HCT116 (cell line): ENCODE measurements around the gene KCNJ10. TPM values are rescaled to one million over a fixed set of nuclear protein-coding genes. Genes with fewer than 3 reads are reported as not detected.

ENCODE experiments used
- ATAC-seq: fragments of 200-7000 bp; cut with Tn5 transposase; 2 replicates; pipeline ENCODE4 v1.9.1; 2020; ENCODE audit warnings: mild to moderate bottlenecking, moderate library complexity
- BruUV-seq: library from RNA; stranded (reverse); fragments of 400-500 nt; replicated peaks from 2 replicates; lab custom pipeline; 2021; lab: Mats Ljungman, UMichigan
- CTCF ChIA-PET: fragments of 300-600 bp; sonication (Branson Sonifier 250); formaldehyde crosslinking; loops from one replicate; lab custom pipeline; 2021; ENCODE audit warnings: antibody characterized with exemption; lab: Charles Lee
- POLR2A ChIA-PET: fragments of 300-600, 350-600 bp; sonication (Branson Sonifier 250); formaldehyde crosslinking; loops from one replicate; lab custom pipeline; 2021; ENCODE audit warnings: antibody characterized with exemption; lab: Charles Lee
- RAD21 ChIA-PET, 2 experiments: fragments of 300-600 bp; sonication (Branson Sonifier 250); formaldehyde crosslinking; loops; one replicate each; lab custom pipeline; 2023; ENCODE audit warnings: low total read pairs in 2 of 2; ENCODE audit not compliant: uncharacterized antibody in 2 of 2, unreplicated experiment in 2 of 2, low non-redundant PET in 1 of 2; lab: Charles Lee
- DNase-seq: peaks from one replicate; pipeline ENCODE4 v3.0.0-alpha.2; 2010; ENCODE audit warnings: low read depth, low spot score
- H2AFZ ChIP-seq: fragments of 200-600 bp; shearing (Covaris generic), sonication (generic); 2 replicates; pipeline ENCODE4 v1.6.1; 2017; ENCODE audit warnings: low read depth, mixed run types, mixed read lengths, antibody characterized with exemption, low read length; ENCODE audit not compliant: poor library complexity, severe bottlenecking
- H3K27ac ChIP-seq: 2 replicates; pipeline ENCODE4 v1.5.1; 2012; ENCODE audit warnings: low read depth, low read length
- H3K27me3 ChIP-seq: fragments of 200-600 bp; sonication (generic); 2 replicates; pipeline ENCODE4 v1.6.1; 2016; ENCODE audit warnings: mixed run types, low read length, mixed read lengths; ENCODE audit not compliant: insufficient read depth
- H3K36me3 ChIP-seq, 2 experiments: fragments of 200-500 bp in 1 of 2; fragments of 200-600 bp in 1 of 2; sonication (Bioruptor generic) in 1 of 2; sonication (generic) in 1 of 2; 2 replicates each; pipeline versions ENCODE4 v1.5.1 to v1.6.1; 2014 to 2016; ENCODE audit warnings: low read length in 2 of 2, inconsistent platforms in 1 of 2, mixed read lengths in 1 of 2, mixed run types in 1 of 2; ENCODE audit not compliant: insufficient read depth in 2 of 2, control insufficient read depth in 1 of 2
- H3K4me1 ChIP-seq, 2 experiments: fragments of 200-600 bp in 1 of 2; sonication (generic) in 1 of 2; 2 replicates each; pipeline versions ENCODE4 v1.5.1 to v1.6.1; 2012 to 2017; ENCODE audit warnings: low read length in 2 of 2, inconsistent platforms in 1 of 2, mild to moderate bottlenecking in 1 of 2, mixed read lengths in 1 of 2, mixed run types in 1 of 2, moderate library complexity in 1 of 2; ENCODE audit not compliant: insufficient read depth in 2 of 2, control insufficient read depth in 1 of 2
- H3K4me2 ChIP-seq: fragments of 200-600 bp; sonication (generic); 2 replicates; pipeline ENCODE4 v1.6.1; 2017; ENCODE audit warnings: mixed run types, low read length, mixed read lengths
- H3K4me3 ChIP-seq, 2 experiments: fragments of 200-600 bp in 1 of 2; sonication (generic) in 1 of 2; replicated peaks in 1 of 2; 2 replicates each; pipeline ENCODE4 v1.5.1; 2011 to 2016; ENCODE audit warnings: low read length in 2 of 2, control low read depth in 1 of 2, low read depth in 1 of 2, mild to moderate bottlenecking in 1 of 2, mixed read lengths in 1 of 2, mixed run types in 1 of 2
- H3K79me2 ChIP-seq: fragments of 200-600 bp; sonication (generic); 2 replicates; pipeline ENCODE4 v1.6.1; 2017; ENCODE audit warnings: mild to moderate bottlenecking, mixed run types, low read length, moderate library complexity, mixed read lengths; ENCODE audit not compliant: insufficient read depth
- H3K9ac ChIP-seq: fragments of 200-600 bp; sonication (generic); 2 replicates; pipeline ENCODE4 v1.6.1; 2016; ENCODE audit warnings: low read length, mixed read lengths
- H3K9me2 ChIP-seq: fragments of 200-600 bp; sonication (generic), shearing (Covaris generic); 2 replicates; pipeline ENCODE4 v1.6.1; 2017; ENCODE audit warnings: mixed run types, mild to moderate bottlenecking, moderate library complexity; ENCODE audit not compliant: insufficient read depth
- H3K9me3 ChIP-seq, 2 experiments: fragments of 200-500 bp in 1 of 2; fragments of 200-600 bp in 1 of 2; sonication (Bioruptor generic) in 1 of 2; sonication (generic) in 1 of 2; 2 replicates each; pipeline ENCODE4 v1.6.1; 2014 to 2017; ENCODE audit warnings: low read length in 2 of 2, mixed read lengths in 2 of 2, inconsistent platforms in 1 of 2, low read depth in 1 of 2, mild to moderate bottlenecking in 1 of 2, mixed run types in 1 of 2, moderate library complexity in 1 of 2; ENCODE audit not compliant: control insufficient read depth in 1 of 2, insufficient read depth in 1 of 2
- H4K20me1 ChIP-seq: fragments of 200-600 bp; sonication (generic), shearing (Covaris generic); 2 replicates; pipeline ENCODE4 v1.6.1; 2017; ENCODE audit warnings: mixed run types, mild to moderate bottlenecking, moderate library complexity; ENCODE audit not compliant: insufficient read depth
- ATF3 ChIP-seq: IDR thresholded peaks from 2 replicates; pipeline ENCODE4 v1.6.1; 2012
- CEBPB ChIP-seq: IDR thresholded peaks from 2 replicates; pipeline ENCODE4 v1.6.1; 2012; ENCODE audit warnings: low read depth
- EZH2 ChIP-seq: fragments of 200-600 bp; sonication (generic); IDR thresholded peaks from 2 replicates; pipeline ENCODE4 v1.6.1; 2017; ENCODE audit warnings: antibody characterized with exemption, mixed run types
- EZH2phosphoT487 ChIP-seq: fragments of 200-600 bp; IDR thresholded peaks from 2 replicates; pipeline ENCODE4 v1.6.1; 2018; ENCODE audit warnings: antibody characterized with exemption, borderline replicate concordance
- FOSL1 ChIP-seq: IDR thresholded peaks from 2 replicates; pipeline ENCODE4 v1.6.1; 2012; ENCODE audit warnings: low read depth
- POLR2A ChIP-seq: IDR thresholded peaks from 2 replicates; pipeline ENCODE4 v1.7.0; 2011; ENCODE audit warnings: borderline replicate concordance; ENCODE audit not compliant: insufficient read depth, insufficient read length; ENCODE audit errors: extremely low read depth
- POLR2AphosphoS5 ChIP-seq: IDR thresholded peaks from 2 replicates; pipeline ENCODE4 v1.6.1; 2011; ENCODE audit warnings: mild to moderate bottlenecking, low read depth, low read length, moderate library complexity
- RAD21 ChIP-seq: IDR thresholded peaks from 2 replicates; pipeline ENCODE4 v1.6.1; 2012; ENCODE audit warnings: low read depth, mild to moderate bottlenecking
- SP1 ChIP-seq: IDR thresholded peaks from 2 replicates; pipeline ENCODE4 v1.6.1; 2012; ENCODE audit warnings: low read depth
- intact Hi-C: fragments of 100-400 bp; cut with micrococcal nuclease; formaldehyde crosslinking; loops from 2 replicates; pipeline ENCODE4 v1.10.0; 2022
- total RNA-seq: library from RNA; stranded (reverse); gene quantifications from one replicate; pipeline ENCODE4 v1.2.1, GENCODE V29; 2021; ENCODE audit not compliant: unreplicated experiment
- TF ChIP-seq, protein P1 (sequence below): IDR thresholded peaks from 2 replicates; pipeline ENCODE4 v1.6.1; 2012; ENCODE audit warnings: low read depth
- TF ChIP-seq, protein P2 (sequence below), 3 experiments: fragments of 200-600 bp in 1 of 3; sonication (generic) in 1 of 3; IDR thresholded peaks in 2 of 3; conservative IDR thresholded peaks in 1 of 3; 2 replicates each; pipeline ENCODE4 v1.5.1; 2012 to 2017; ENCODE audit warnings: low read depth in 2 of 3, low read length in 2 of 3, antibody characterized with exemption in 1 of 3, borderline replicate concordance in 1 of 3, control low read depth in 1 of 3, mild to moderate bottlenecking in 1 of 3, mixed read lengths in 1 of 3, mixed run types in 1 of 3, moderate library complexity in 1 of 3; ENCODE audit not compliant: insufficient read depth in 1 of 3

The KCNJ10 gene
- total RNA-seq, 1 experiment from 2014 or later, result 0.57 TPM

GRCh38 chr1:160071289-160071688 is 1.3 kb upstream of the KCNJ10 start:
- Histone ChIP-seq H3K9me3 (no peaks in the 10 kb centered on the region), H3K36me3 (no peaks in the 10 kb centered on the region), H3K9ac (no peak overlapping the region), H3K9me2 (no peaks in the 10 kb centered on the region), H3K4me3 (no peak overlapping the region), H3K4me2 (no peak overlapping the region), H3K27me3 (no peaks in the 10 kb centered on the region), H4K20me1 (no peaks in the 10 kb centered on the region), H3K27ac (no peak overlapping the region), H3K79me2 (no peaks in the 10 kb centered on the region), H2AFZ (no peak overlapping the region), H3K4me1 (peaks cover 0 to 13% of the 10 kb centered on the region in 2 experiments; a peak in 1 of 4 replicates)
- TF ChIP-seq, protein P1, sequence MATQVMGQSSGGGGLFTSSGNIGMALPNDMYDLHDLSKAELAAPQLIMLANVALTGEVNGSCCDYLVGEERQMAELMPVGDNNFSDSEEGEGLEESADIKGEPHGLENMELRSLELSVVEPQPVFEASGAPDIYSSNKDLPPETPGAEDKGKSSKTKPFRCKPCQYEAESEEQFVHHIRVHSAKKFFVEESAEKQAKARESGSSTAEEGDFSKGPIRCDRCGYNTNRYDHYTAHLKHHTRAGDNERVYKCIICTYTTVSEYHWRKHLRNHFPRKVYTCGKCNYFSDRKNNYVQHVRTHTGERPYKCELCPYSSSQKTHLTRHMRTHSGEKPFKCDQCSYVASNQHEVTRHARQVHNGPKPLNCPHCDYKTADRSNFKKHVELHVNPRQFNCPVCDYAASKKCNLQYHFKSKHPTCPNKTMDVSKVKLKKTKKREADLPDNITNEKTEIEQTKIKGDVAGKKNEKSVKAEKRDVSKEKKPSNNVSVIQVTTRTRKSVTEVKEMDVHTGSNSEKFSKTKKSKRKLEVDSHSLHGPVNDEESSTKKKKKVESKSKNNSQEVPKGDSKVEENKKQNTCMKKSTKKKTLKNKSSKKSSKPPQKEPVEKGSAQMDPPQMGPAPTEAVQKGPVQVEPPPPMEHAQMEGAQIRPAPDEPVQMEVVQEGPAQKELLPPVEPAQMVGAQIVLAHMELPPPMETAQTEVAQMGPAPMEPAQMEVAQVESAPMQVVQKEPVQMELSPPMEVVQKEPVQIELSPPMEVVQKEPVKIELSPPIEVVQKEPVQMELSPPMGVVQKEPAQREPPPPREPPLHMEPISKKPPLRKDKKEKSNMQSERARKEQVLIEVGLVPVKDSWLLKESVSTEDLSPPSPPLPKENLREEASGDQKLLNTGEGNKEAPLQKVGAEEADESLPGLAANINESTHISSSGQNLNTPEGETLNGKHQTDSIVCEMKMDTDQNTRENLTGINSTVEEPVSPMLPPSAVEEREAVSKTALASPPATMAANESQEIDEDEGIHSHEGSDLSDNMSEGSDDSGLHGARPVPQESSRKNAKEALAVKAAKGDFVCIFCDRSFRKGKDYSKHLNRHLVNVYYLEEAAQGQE, result no peak
- TF ChIP-seq FOSL1 (no peak), POLR2A (no peak), CEBPB (no peak), EZH2phosphoT487 (no peak), RAD21 (no peak), EZH2 (no peak), ATF3 (no peak), POLR2AphosphoS5 (no peak), SP1 (no peak)
- TF ChIP-seq, protein P2, sequence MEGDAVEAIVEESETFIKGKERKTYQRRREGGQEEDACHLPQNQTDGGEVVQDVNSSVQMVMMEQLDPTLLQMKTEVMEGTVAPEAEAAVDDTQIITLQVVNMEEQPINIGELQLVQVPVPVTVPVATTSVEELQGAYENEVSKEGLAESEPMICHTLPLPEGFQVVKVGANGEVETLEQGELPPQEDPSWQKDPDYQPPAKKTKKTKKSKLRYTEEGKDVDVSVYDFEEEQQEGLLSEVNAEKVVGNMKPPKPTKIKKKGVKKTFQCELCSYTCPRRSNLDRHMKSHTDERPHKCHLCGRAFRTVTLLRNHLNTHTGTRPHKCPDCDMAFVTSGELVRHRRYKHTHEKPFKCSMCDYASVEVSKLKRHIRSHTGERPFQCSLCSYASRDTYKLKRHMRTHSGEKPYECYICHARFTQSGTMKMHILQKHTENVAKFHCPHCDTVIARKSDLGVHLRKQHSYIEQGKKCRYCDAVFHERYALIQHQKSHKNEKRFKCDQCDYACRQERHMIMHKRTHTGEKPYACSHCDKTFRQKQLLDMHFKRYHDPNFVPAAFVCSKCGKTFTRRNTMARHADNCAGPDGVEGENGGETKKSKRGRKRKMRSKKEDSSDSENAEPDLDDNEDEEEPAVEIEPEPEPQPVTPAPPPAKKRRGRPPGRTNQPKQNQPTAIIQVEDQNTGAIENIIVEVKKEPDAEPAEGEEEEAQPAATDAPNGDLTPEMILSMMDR (IDR thresholded peaks at IDR 0.05 in 2 of 3, conservative IDR thresholded peaks at IDR 0.05 in 1 of 3; ENCODE audit: borderline replicate concordance in 1 of 3, insufficient read depth in 1 of 3, low read depth in 2 of 3, low read length in 2 of 3), result no peak
- POLR2A ChIA-PET, result no interaction called here
- ATAC-seq (no peak), DNase-seq (no peak)
- CTCF ChIA-PET, result interaction anchor here (1.2 to 2.0 kb wide), 2 partner anchors 14 to 26 kb away, joined by 4 to 10 read pairs; no protein-coding TSS in a partner anchor
- RAD21 ChIA-PET, result no interaction called here
- intact Hi-C loops, result no loop called here
- no TSS peak for BruUV-seq
